Astrocyte (in vitro differentiated cells and primary cell): ENCODE data around the gene CPNE4. TPM values are rescaled to one million over a fixed set of nuclear protein-coding genes. Genes with fewer than 3 reads are reported as not detected.

ENCODE experiments used
- DNase-seq: peaks from one replicate; pipeline ENCODE4 v3.0.0-alpha.2; 2010; ENCODE audit warnings: low read depth
- FAIRE-seq: peaks from 2 replicates; lab custom pipeline; 2011; peaks lifted over from hg19 to GRCh38; lab: Jason Lieb, UNC
- H2AFZ ChIP-seq: 2 replicates; pipeline ENCODE4 v1.6.0; 2012; ENCODE audit warnings: low read depth, low read length, inconsistent platforms
- H3K27ac ChIP-seq: 2 replicates; pipeline ENCODE4 v1.5.1; 2011; ENCODE audit warnings: low read depth, low read length, inconsistent platforms
- H3K27me3 ChIP-seq: 2 replicates; pipeline ENCODE4 v1.6.0; 2011; ENCODE audit warnings: low read length, inconsistent platforms; ENCODE audit not compliant: insufficient read depth
- H3K36me3 ChIP-seq: 2 replicates; pipeline ENCODE4 v1.5.1; 2011; ENCODE audit warnings: low read length, inconsistent platforms; ENCODE audit not compliant: insufficient read depth
- H3K4me1 ChIP-seq: 2 replicates; pipeline ENCODE4 v1.5.1; 2011; ENCODE audit warnings: low read length, inconsistent platforms; ENCODE audit not compliant: insufficient read depth
- H3K4me2 ChIP-seq: 2 replicates; pipeline ENCODE4 v1.6.0; 2012; ENCODE audit warnings: low read length, inconsistent platforms
- H3K4me3 ChIP-seq: 2 replicates; pipeline ENCODE4 v1.5.1; 2011; ENCODE audit warnings: low read depth, mild to moderate bottlenecking, low read length, inconsistent platforms; ENCODE audit not compliant: insufficient read depth
- H3K79me2 ChIP-seq: 2 replicates; pipeline ENCODE4 v1.6.0; 2012; ENCODE audit warnings: mild to moderate bottlenecking, low read length, inconsistent platforms; ENCODE audit not compliant: insufficient read depth
- H3K9ac ChIP-seq: 2 replicates; pipeline ENCODE4 v1.6.0; 2012; ENCODE audit warnings: mild to moderate bottlenecking, low read length, inconsistent platforms
- H3K9me3 ChIP-seq: 2 replicates; pipeline ENCODE4 v1.5.1; 2012; ENCODE audit warnings: low read depth, mild to moderate bottlenecking, low read length, inconsistent platforms; ENCODE audit not compliant: insufficient read depth
- H4K20me1 ChIP-seq: 2 replicates; pipeline ENCODE4 v1.6.0; 2012; ENCODE audit warnings: low read length, inconsistent platforms; ENCODE audit not compliant: insufficient read depth
- H3K27ac Mint-ChIP-seq: one replicate; pipeline ENCODE4 v1.8.0; 2021; ENCODE audit warnings: mild to moderate bottlenecking, mixed read lengths; ENCODE audit not compliant: unreplicated experiment
- H3K27me3 Mint-ChIP-seq: one replicate; pipeline ENCODE4 v1.8.0; 2021; ENCODE audit warnings: low read depth, mixed read lengths; ENCODE audit not compliant: unreplicated experiment
- H3K36me3 Mint-ChIP-seq: one replicate; pipeline ENCODE4 v1.8.0; 2021; ENCODE audit warnings: low read depth, mixed read lengths; ENCODE audit not compliant: unreplicated experiment
- H3K4me1 Mint-ChIP-seq: one replicate; pipeline ENCODE4 v1.8.0; 2021; ENCODE audit warnings: low read depth, mixed read lengths; ENCODE audit not compliant: unreplicated experiment
- H3K4me3 Mint-ChIP-seq: one replicate; pipeline ENCODE4 v1.8.0; 2021; ENCODE audit warnings: mild to moderate bottlenecking, moderate library complexity, mixed read lengths; ENCODE audit not compliant: unreplicated experiment
- H3K9me3 Mint-ChIP-seq: one replicate; pipeline ENCODE4 v1.8.0; 2021; ENCODE audit warnings: mild to moderate bottlenecking, mixed read lengths; ENCODE audit not compliant: unreplicated experiment
- CTCF ChIP-seq: IDR thresholded peaks from 2 replicates; pipeline ENCODE4 v1.5.1; 2011; ENCODE audit warnings: low read depth, mild to moderate bottlenecking, inconsistent platforms, low read length, moderate library complexity; ENCODE audit not compliant: insufficient read depth
- EZH2 ChIP-seq: IDR thresholded peaks from 2 replicates; pipeline ENCODE4 v1.6.1; 2012; ENCODE audit warnings: mild to moderate bottlenecking, low read length, inconsistent platforms; ENCODE audit not compliant: insufficient read depth
- total RNA-seq: library from RNA; stranded (reverse); gene quantifications from 2 replicates; pipeline ENCODE4 v1.2.1, GENCODE V29; 2021

Gene CPNE4
- total RNA-seq, 1 donor from 2014 or later, result 0.68 TPM

GRCh38 chr3:131786386-131786785, 248.4 kb downstream of the CPNE4 start:
- FAIRE-seq (no peak), DNase-seq (no peak)
- Histone ChIP-seq H4K20me1 (no peaks in the 10 kb centered on the region), H3K9me3 (no peaks in the 10 kb centered on the region), H3K27me3 (peaks cover 4% of the 10 kb centered on the region), H3K9ac (no peak overlapping the region), H2AFZ (no peak overlapping the region), H3K4me2 (no peak overlapping the region), H3K4me3 (no peak overlapping the region), H3K27ac (no peak overlapping the region), H3K4me1 (no peaks in the 10 kb centered on the region), H3K79me2 (no peaks in the 10 kb centered on the region), H3K36me3 (no peaks in the 10 kb centered on the region)
- Mint-ChIP-seq H3K27me3 (no peaks in the 10 kb centered on the region), H3K27ac (no peak overlapping the region), H3K9me3 (peaks cover 5% of the 10 kb centered on the region), H3K4me3 (no peak overlapping the region), H3K36me3 (no peaks in the 10 kb centered on the region), H3K4me1 (no peaks in the 10 kb centered on the region)
- no peak for TF ChIP-seq EZH2

- Mint-ChIP-seq H3K27ac (no peak overlapping the region), H3K36me3 (no peaks in the 10 kb centered on the region), H3K27me3 (no peaks in the 10 kb centered on the region), H3K4me3 (no peak overlapping the region), H3K4me1 (no peaks in the 10 kb centered on the region), H3K9me3 (peaks cover 8% of the 10 kb centered on the region)
- Histone ChIP-seq H3K27me3 (no peaks in the 10 kb centered on the region), H3K4me2 (no peak overlapping the region), H3K27ac (no peak overlapping the region), H3K4me1 (no peaks in the 10 kb centered on the region), H2AFZ (no peak overlapping the region), H3K4me3 (no peak overlapping the region), H4K20me1 (no peaks in the 10 kb centered on the region), H3K36me3 (no peaks in the 10 kb centered on the region), H3K79me2 (no peaks in the 10 kb centered on the region), H3K9ac (no peak overlapping the region), H3K9me3 (no peaks in the 10 kb centered on the region)
- DNase-seq, result peak; percentile 32
- no peak for FAIRE-seq
- TF ChIP-seq EZH2, result no peak
- TF ChIP-seq CTCF, result no peak
Observed at GRCh38 chr3:131782751-131783150, 252.1 kb downstream of the CPNE4 start.

- no peak overlapping the region for H3K9ac ChIP-seq
- DNase-seq (no peak), FAIRE-seq (no peak)
- TF ChIP-seq EZH2 (no peak), CTCF (no peak)
- Mint-ChIP-seq H3K36me3 (no peaks in the 10 kb centered on the region), H3K27me3 (no peaks in the 10 kb centered on the region), H3K4me1 (no peaks in the 10 kb centered on the region), H3K9me3 (peaks cover 11% of the 10 kb centered on the region), H3K4me3 (no peak overlapping the region), H3K27ac (no peak overlapping the region)
- no peaks in the 10 kb centered on the region for H3K9me3 ChIP-seq
- no peak overlapping the region for H2AFZ ChIP-seq
- H3K4me2 ChIP-seq, result no peak overlapping the region
- no peak overlapping the region for H3K4me3 ChIP-seq
- H3K4me1 ChIP-seq, result no peaks in the 10 kb centered on the region
- no peaks in the 10 kb centered on the region for H3K27me3 ChIP-seq
- no peaks in the 10 kb centered on the region for H4K20me1 ChIP-seq
- H3K36me3 ChIP-seq, result no peaks in the 10 kb centered on the region
- no peak overlapping the region for H3K27ac ChIP-seq
- H3K79me2 ChIP-seq, result no peaks in the 10 kb centered on the region
Observed at GRCh38 chr3:131778526-131778925, 256.3 kb downstream of the CPNE4 start.
